IPS-18c (cell line): ENCODE measurements around the gene DOCK1.
"Not testable (repeated sequence)": the region's sequence is repeated elsewhere in the genome, so short reads cannot be mapped to it uniquely, and the experiment has no call there.

Experiments
- H3K4me3 ChIP-seq: 2 replicates; pipeline ENCODE4 v1.7.0; 2013; ENCODE audit warnings: low read depth, mild to moderate bottlenecking, low read length, moderate library complexity; ENCODE audit not compliant: insufficient read depth
- H3K9me3 ChIP-seq: one replicate; pipeline ENCODE4 v1.6.1; 2013; ENCODE audit warnings: mild to moderate bottlenecking, low read length, moderate library complexity; ENCODE audit not compliant: control insufficient read depth, insufficient read depth

DOCK1 gene

GRCh38 chr10:126904818-126905701, at the start of gene DOCK1:
DOCK1 (plus strand) TSS chr10:126905428; CDS start chr10:126905518, 90 bp downstream.
- H3K4me3 ChIP-seq, result peak within 1 kb of the TSS; percentile 80
- peaks cover under 1% of the 10 kb centered on the region for H3K9me3 ChIP-seq

- H3K9me3 ChIP-seq, result peaks cover 2% of the 10 kb centered on the region
- no peak overlapping the region for H3K4me3 ChIP-seq
These were observed 47.9 kb upstream of the DOCK1 start for GRCh38 chr10:126857178-126857806.

- no peak overlapping the region for H3K4me3 ChIP-seq
- peaks cover 3% of the 10 kb centered on the region for H3K9me3 ChIP-seq
These were observed 37.5 kb upstream of the DOCK1 start for GRCh38 chr10:126867567-126868365.

- H3K9me3 ChIP-seq, result peaks cover 3% of the 10 kb centered on the region
- H3K4me3 ChIP-seq, result no peak overlapping the region
These were observed 36.9 kb upstream of the DOCK1 start for GRCh38 chr10:126868371-126868770.

DNA sequence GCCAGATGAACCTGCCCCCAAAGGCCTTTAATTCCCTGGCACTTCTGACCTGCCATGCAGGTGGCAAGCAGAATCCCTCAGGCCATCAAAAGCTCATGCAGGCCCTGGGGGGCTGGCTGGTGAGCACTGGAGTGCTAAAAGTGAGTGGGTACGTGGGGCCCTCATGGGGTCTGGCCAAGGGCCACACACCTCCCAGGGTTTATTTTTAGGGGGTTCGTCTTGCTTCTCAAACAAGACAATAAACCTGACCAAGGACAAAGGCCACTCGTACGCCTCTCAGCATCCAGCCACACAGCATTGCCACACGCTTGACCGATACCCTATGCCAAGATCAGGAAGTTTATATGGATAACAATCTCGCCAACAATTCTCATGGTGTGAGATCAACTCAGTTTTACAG, 33.1 kb upstream of the DOCK1 start:
- Histone ChIP-seq H3K4me3 (no peak overlapping the region), H3K9me3 (peaks cover 3% of the 10 kb centered on the region)

DNA sequence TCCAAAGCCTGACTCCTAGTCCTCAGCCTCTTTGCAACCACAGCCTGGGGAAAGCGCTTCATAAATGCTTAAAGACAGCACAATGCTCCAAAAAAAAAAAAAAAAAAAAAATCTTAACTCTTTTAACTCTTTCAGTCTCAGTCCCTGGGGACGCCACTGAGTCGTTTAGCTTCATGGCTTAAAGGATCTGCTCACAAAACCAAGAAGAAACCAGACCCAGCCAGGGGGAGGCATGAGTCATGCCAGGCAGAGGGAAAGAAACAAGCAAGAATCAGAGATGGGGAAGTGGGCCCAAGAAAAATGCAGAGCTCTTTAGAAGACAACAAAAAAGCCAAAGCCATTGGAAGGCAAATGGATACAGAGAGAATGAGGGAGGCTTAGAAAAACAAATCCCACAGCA, 32.5 kb upstream of the DOCK1 start:
- no peak overlapping the region for H3K4me3 ChIP-seq
- H3K9me3 ChIP-seq, result peaks cover 3% of the 10 kb centered on the region

DNA sequence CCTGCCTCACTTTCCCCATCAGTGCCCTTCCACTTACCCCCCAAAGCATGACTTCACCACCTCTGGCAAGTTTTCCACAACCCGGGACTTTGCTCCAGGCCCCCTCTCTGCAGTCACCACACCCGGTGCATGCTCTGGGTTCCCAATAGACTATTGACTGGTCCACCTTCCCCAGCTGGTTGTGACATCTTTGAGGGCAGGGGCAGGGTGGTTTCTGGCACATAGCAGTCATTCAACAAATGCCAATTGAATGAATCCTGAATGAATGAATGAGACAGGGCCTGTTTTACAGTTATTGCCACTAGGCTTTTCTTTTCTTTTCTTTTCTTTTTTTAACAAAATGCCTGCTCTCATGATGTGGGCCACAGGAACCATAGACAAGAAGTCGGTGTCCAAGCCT, 28.8 kb upstream of the DOCK1 start:
- Histone ChIP-seq H3K9me3 (peaks cover 3% of the 10 kb centered on the region), H3K4me3 (no peak overlapping the region)

DNA sequence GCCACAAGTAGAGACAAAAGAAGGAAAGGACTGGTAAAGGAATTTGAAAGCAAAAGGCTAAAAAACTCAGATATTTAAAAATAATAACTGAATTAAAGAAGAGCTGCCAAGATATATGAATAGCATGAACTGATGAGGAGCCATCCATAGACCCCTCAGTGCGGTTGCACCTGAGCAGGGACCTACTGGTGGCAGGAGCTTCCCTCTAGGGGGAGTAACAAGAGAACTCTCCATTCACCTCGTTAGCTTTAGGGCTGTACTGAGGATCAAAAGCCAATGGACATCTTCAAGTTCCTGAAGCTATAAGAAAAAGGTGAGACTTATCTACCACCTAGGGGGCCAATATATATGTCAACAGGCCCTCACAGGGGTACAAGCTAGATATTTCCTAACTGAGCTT, 27.8 kb upstream of the DOCK1 start:
- no peak overlapping the region for H3K4me3 ChIP-seq

DNA sequence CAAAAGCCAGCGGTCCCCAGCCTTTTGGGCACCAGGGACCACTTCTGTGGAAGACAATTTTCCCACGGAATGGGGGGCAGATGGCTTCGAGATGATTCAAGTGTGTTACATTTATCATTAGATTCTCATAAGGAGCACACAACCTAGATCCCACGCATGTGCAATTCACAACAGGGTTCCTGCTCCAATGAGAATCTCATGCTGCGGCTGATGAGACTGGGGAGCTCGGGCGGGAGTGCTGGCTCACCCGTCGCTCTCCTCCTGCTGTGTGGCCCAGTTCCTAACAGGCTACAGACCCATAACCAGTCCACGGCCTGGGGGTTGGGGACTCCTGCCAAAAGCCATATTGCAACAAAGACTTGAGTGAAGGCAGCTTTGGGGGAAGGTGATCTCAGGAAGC, 26.6 kb upstream of the DOCK1 start:
- Histone ChIP-seq H3K9me3 (no peaks in the 10 kb centered on the region), H3K4me3 (no peak overlapping the region)

More for the DNA sequence above, 27.8 kb upstream of the DOCK1 start:
- no peaks in the 10 kb centered on the region for H3K9me3 ChIP-seq

DNA sequence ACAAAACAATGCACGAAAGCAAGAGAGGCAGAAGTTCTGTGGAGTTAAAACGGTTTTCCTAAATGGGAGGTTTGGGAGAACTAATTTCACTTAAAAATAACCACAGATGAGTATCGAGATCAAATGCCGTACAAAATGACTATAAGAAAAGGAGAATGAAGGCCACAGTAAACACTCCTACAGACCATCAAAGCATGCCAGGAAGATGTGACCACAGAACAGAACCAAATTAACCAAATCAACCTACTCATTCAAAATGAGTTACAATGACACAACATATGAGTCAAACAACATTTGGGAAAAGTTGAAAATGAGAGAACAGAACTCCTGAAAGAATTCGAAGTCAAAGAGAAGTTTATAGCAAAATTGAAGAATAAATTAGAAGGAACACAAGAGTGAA, 24.3 kb upstream of the DOCK1 start:
- H3K4me3 ChIP-seq, result no peak overlapping the region
- H3K9me3 ChIP-seq, result no peaks in the 10 kb centered on the region

GRCh38 chr10:126882055-126882454, 23.2 kb upstream of the DOCK1 start:
- peak overlapping the region; percentile 39 for H3K4me3 ChIP-seq
- H3K9me3 ChIP-seq, result not testable (repeated sequence)

GRCh38 chr10:126888436-126888835, 16.8 kb upstream of the DOCK1 start:
- H3K4me3 ChIP-seq, H3K9me3 ChIP-seq: not testable (repeated sequence)

DNA sequence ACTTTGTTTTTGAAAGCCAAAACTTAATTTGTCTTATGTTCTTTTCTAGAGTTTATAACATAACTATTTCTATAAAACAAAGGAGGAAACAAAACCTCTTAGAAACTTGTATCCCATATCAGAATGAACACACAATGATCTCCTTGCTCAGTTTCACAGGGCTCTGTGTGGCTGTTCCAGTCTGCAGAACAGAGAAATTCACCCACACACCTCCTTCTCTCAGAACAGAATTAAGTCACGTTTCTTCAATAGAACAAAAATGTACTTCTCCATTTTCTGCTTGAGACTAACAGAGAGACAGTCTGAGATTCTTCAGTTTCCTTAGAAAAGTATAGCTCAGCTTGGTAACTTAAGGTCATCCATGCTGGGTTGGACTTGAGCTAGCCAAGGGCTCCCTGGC, 15.8 kb upstream of the DOCK1 start:
- Histone ChIP-seq H3K4me3 (no peak overlapping the region), H3K9me3 (no peaks in the 10 kb centered on the region)

GRCh38 chr10:126890797-126891196, 14.4 kb upstream of the DOCK1 start:
- not testable (repeated sequence) for H3K4me3 ChIP-seq

DNA sequence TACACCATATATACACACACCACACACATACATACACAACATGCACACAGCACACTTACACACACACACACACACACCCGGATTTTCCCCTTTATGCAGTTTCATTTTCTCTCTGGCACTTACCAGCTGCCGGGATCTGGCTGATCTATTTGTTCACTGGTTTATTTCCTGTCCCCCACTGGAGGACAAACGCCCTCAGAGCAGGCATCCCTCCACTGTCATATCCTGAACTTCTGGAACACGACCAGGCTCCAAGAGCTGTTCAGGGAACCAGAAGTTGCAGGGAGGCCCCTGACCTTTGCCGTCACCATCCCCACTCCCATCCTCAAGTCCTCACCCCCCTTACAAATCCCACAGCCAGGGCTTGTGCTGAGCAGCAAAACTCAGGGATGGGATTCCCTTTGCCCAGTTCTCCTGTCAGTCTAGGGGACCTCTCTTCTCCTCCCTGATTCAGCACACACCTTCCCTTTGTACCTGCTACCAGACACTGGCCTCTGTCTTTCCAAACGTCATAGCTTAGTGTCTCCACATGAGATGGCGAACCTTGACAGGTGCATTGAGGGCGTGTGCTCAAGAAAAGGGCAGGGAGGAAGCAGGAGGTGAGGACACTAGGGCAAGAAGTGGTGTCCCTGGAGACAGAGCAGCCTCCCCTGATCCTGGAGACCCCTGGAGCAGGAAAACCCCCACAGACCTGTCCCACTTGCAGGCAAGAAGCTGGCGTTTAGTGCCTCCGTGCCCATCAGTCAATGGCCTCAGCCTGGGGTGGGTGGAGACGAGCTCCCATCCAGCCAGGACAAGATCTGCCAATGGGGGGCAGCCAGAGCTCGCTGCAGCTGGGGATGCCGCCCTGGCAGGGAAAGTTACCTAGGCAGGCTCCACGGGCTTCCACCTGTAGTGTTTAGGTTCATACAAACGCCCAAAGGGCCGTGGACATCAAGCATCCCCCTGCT, 12.7 kb upstream of the DOCK1 start:
- peaks cover 2% of the 10 kb centered on the region for H3K9me3 ChIP-seq
- no peak overlapping the region for H3K4me3 ChIP-seq

More at GRCh38 chr10:126890797-126891196, 14.4 kb upstream of the DOCK1 start:
- not testable (repeated sequence) for H3K9me3 ChIP-seq

DNA sequence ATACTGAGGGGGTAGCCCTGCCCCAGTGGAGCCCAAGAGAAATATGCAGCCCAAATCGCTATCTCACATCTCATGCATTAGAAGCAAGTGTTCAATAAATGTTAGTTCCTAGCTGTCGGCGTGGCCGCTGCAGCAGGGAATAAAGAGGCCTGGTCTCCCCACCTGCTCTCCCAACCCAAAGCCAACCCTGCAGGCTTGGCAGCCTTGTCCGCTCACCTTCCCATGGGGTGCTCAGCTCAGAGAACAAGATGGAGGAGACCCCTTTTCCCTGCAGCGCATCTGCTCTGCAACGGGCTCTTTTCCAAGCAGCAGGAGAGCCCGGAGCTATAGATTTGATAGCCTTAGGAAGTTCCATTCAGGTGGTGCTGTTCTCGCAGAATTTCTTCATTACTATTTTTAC, 12.0 kb upstream of the DOCK1 start:
- peaks cover 2% of the 10 kb centered on the region for H3K9me3 ChIP-seq
- no peak overlapping the region for H3K4me3 ChIP-seq

DNA sequence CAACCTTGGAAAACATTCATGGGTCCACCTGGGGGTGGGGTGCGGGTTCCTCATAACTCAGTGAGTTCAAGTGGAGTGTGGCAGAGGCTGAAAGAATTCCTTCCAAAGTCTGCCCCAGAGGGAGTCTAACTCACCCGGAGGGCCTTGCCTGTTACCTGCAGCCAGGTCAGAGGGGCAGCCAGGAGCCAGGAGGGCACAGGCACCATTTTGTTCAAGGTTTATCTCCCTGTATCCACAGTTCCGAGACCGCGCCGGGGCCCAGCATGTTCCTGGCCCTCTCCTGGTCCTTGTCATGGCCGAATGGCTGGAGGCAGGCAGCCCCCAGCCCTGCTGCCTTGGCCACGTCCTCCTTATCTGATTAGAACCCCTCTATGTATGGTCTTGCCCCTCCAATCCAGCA, 11.4 kb upstream of the DOCK1 start:
- Histone ChIP-seq H3K9me3 (peaks cover 2% of the 10 kb centered on the region), H3K4me3 (no peak overlapping the region)
